Fibroblast of lung (primary cell): Measurements from ENCODE around the gene NFKBIL1. TPM values are rescaled to one million over a fixed set of nuclear protein-coding genes. Genes with fewer than 3 reads are reported as not detected.

Experiments
- DNase-seq, 2 donors: peaks; one replicate each; pipeline versions ENCODE4 v3.0.0 to v3.0.0-alpha.2; 2010; ENCODE audit warnings: low read depth in 2 of 2
- H2AFZ ChIP-seq: 2 replicates; pipeline ENCODE4 v1.5.1; 2012; ENCODE audit warnings: low read length, control low read depth, inconsistent platforms
- H3K27ac ChIP-seq: 2 replicates; pipeline ENCODE4 v1.5.1; 2011; ENCODE audit warnings: low read length, control low read depth; ENCODE audit not compliant: insufficient read depth
- H3K27me3 ChIP-seq: 2 replicates; pipeline ENCODE4 v1.5.1; 2011; ENCODE audit warnings: mild to moderate bottlenecking, low read length; ENCODE audit not compliant: control insufficient read depth, insufficient read depth
- H3K36me3 ChIP-seq: 2 replicates; pipeline ENCODE4 v1.5.1; 2011; ENCODE audit warnings: low read length; ENCODE audit not compliant: control insufficient read depth, insufficient read depth
- H3K4me1 ChIP-seq: 2 replicates; pipeline ENCODE4 v1.5.1; 2011; ENCODE audit warnings: low read length; ENCODE audit not compliant: control insufficient read depth, insufficient read depth; ENCODE audit errors: extremely low read depth
- H3K4me2 ChIP-seq: 2 replicates; pipeline ENCODE4 v1.5.1; 2011; ENCODE audit warnings: low read length, control low read depth; ENCODE audit not compliant: insufficient read depth; ENCODE audit errors: extremely low read depth
- H3K4me3 ChIP-seq, 4 experiments: fragments of 200-600 bp in 1 of 4; sonication (generic) in 1 of 4; replicated peaks in 1 of 4; 2 replicates each; pipeline ENCODE4 v1.5.1; 2011 to 2016; ENCODE audit warnings: low read length in 4 of 4, low read depth in 3 of 4, mild to moderate bottlenecking in 3 of 4, control low read depth in 2 of 4, inconsistent platforms in 1 of 4, mixed read lengths in 1 of 4; ENCODE audit not compliant: insufficient read depth in 1 of 4; ENCODE audit errors: control extremely low read depth in 1 of 4
- H3K79me2 ChIP-seq: 2 replicates; pipeline ENCODE4 v1.5.1; 2012; ENCODE audit warnings: mild to moderate bottlenecking, low read length, inconsistent platforms; ENCODE audit not compliant: control insufficient read depth, insufficient read depth
- H3K9ac ChIP-seq: 2 replicates; pipeline ENCODE4 v1.5.1; 2011; ENCODE audit warnings: mild to moderate bottlenecking, low read length, control low read depth; ENCODE audit not compliant: insufficient read depth
- H3K9me3 ChIP-seq: 2 replicates; pipeline ENCODE4 v1.5.1; 2012; ENCODE audit warnings: low read depth, low read length; ENCODE audit not compliant: control insufficient read depth, insufficient read depth
- H4K20me1 ChIP-seq: 2 replicates; pipeline ENCODE4 v1.5.1; 2011; ENCODE audit warnings: low read length; ENCODE audit not compliant: control insufficient read depth, insufficient read depth; ENCODE audit errors: extremely low read depth
- CTCF ChIP-seq, 2 donors: IDR thresholded peaks in 1 of 2; conservative IDR thresholded peaks in 1 of 2; 1 replicate in 1 of 2; 2 replicates in 1 of 2; pipeline ENCODE4 v1.5.1; 2011 to 2012; ENCODE audit warnings: low read length in 2 of 2, control low read depth in 1 of 2, inconsistent platforms in 1 of 2, low read depth in 1 of 2, mild to moderate bottlenecking in 1 of 2
- EZH2 ChIP-seq: IDR thresholded peaks from 2 replicates; pipeline ENCODE4 v1.5.1; 2012; ENCODE audit warnings: low read length, control low read depth, mild to moderate bottlenecking; ENCODE audit errors: missing control alignments
- polyA plus RNA-seq, 2 donors: library from polyadenylated mRNA; depleted of rRNA in 1 of 2; stranded (reverse) in 1 of 2; unstranded in 1 of 2; fragments of >200 nt; gene quantifications; 2 replicates each; pipeline ENCODE4 v1.2.1, GENCODE V29; 2011 to 2012; ENCODE audit warnings: missing spikeins in 1 of 2
- total RNA-seq: library from RNA; depleted of rRNA; stranded (reverse); fragments of >200 nt; gene quantifications from 2 replicates; pipeline ENCODE4 v1.2.1, GENCODE V29; 2014

Gene NFKBIL1
- total and polyA plus RNA-seq, 2 donors (not counting 1 experiment from before 2014, with no cell fraction given) = 5.1 to 44.3 TPM

- H3K79me2 ChIP-seq = peaks cover 67% of the 10 kb centered on the region
- DNase-seq = no peak
- peak overlapping the region; percentile 1 for H3K9ac ChIP-seq
- no peak overlapping the region for H2AFZ ChIP-seq
- peak overlapping the region; percentile 76 for H3K4me2 ChIP-seq
- peaks cover 27% of the 10 kb centered on the region for H3K36me3 ChIP-seq
- peaks cover 1% of the 10 kb centered on the region for H4K20me1 ChIP-seq
- H3K27ac ChIP-seq = no peak overlapping the region
- H3K4me1 ChIP-seq = peaks cover 7% of the 10 kb centered on the region
- no peaks in the 10 kb centered on the region for H3K9me3 ChIP-seq
- no peaks in the 10 kb centered on the region for H3K27me3 ChIP-seq
- TF ChIP-seq EZH2 = no peak
- H3K4me3 ChIP-seq = peak overlapping the region; percentile 74 to 96 (median 88)
Observed at GRCh38 chr6:31538805-31539400, 8.5 kb upstream of the NFKBIL1 start.

GRCh38 chr6:31540640-31541039, 6.8 kb upstream of the NFKBIL1 start:
- TF ChIP-seq CTCF (conservative IDR thresholded peaks at IDR 0.05 in 1 of 2, IDR thresholded peaks at IDR 0.05 in 1 of 2; ENCODE audit: low read depth in 1 of 2, low read length in 2 of 2) = no peak
- TF ChIP-seq EZH2 = no peak
- Histone ChIP-seq H3K27ac (peak overlapping the region; percentile 96), H3K4me1 (peaks cover 7% of the 10 kb centered on the region), H3K9me3 (no peaks in the 10 kb centered on the region), H3K36me3 (peaks cover 17% of the 10 kb centered on the region), H3K27me3 (no peaks in the 10 kb centered on the region), H2AFZ (no peak overlapping the region), H3K4me2 (peak overlapping the region; percentile 97), H3K9ac (peak overlapping the region; percentile 82), H3K4me3 (peak overlapping the region; percentile 74 to 96 (median 88)), H3K79me2 (peaks cover 60% of the 10 kb centered on the region), H4K20me1 (peaks cover 1% of the 10 kb centered on the region)
- DNase-seq = no peak

GRCh38 chr6:31541059-31541657, 6.2 kb upstream of the NFKBIL1 start:
- Histone ChIP-seq H3K27ac (peak overlapping the region; percentile 96), H3K4me2 (peak overlapping the region; percentile 97), H3K9me3 (no peaks in the 10 kb centered on the region), H3K4me3 (peak overlapping the region; percentile 74 to 96 (median 88)), H3K4me1 (peaks cover 7% of the 10 kb centered on the region), H3K9ac (peak overlapping the region; percentile 82), H3K27me3 (no peaks in the 10 kb centered on the region), H4K20me1 (peaks cover 1% of the 10 kb centered on the region), H2AFZ (no peak overlapping the region), H3K79me2 (peaks cover 56% of the 10 kb centered on the region), H3K36me3 (peaks cover 14% of the 10 kb centered on the region)
- TF ChIP-seq CTCF (conservative IDR thresholded peaks at IDR 0.05 in 1 of 2, IDR thresholded peaks at IDR 0.05 in 1 of 2; ENCODE audit: low read depth in 1 of 2, low read length in 2 of 2) (no peak), EZH2 (no peak)
- peak; percentile 48 to 73 for DNase-seq
